BE2C (cell line): Measurements from ENCODE around the gene EPB41L1.

Experiments
- DNase-seq: peaks from one replicate; pipeline ENCODE4 v3.0.0-alpha.2; 2020
- H3K27me3 ChIP-seq: fragments of 250-450 bp; sonication (Bioruptor Pico); 2 replicates; pipeline ENCODE4 v1.5.1; 2020; ENCODE audit warnings: mild to moderate bottlenecking
- H3K36me3 ChIP-seq: fragments of 250-450 bp; sonication (Bioruptor Pico); 2 replicates; pipeline ENCODE4 v1.5.1; 2020; ENCODE audit warnings: mild to moderate bottlenecking
- H3K4me1 ChIP-seq: fragments of 250-450 bp; sonication (Bioruptor Pico); 2 replicates; pipeline ENCODE4 v1.5.1; 2020
- H3K4me3 ChIP-seq: 2 replicates; pipeline ENCODE4 v1.5.1; 2011; ENCODE audit warnings: low read depth, low read length
- H3K9me3 ChIP-seq: fragments of 250-450 bp; sonication (Bioruptor Pico); 2 replicates; pipeline ENCODE4 v1.5.1; 2020
- CTCF ChIP-seq: IDR thresholded peaks from 2 replicates; pipeline ENCODE4 v1.5.1; 2012; ENCODE audit warnings: mild to moderate bottlenecking, low read depth, low read length

EPB41L1 gene

GRCh38 chr20:36182604-36183154, 28.1 kb downstream of the EPB41L1 start:
- DNase-seq: no peak
- Histone ChIP-seq H3K4me1 (no peaks in the 10 kb centered on the region; the same call in 1 of the 2 replicates), H3K4me3 (no peak overlapping the region), H3K36me3 (peaks cover 11% of the 10 kb centered on the region), H3K27me3 (no peaks in the 10 kb centered on the region), H3K9me3 (no peaks in the 10 kb centered on the region)
- no peak for TF ChIP-seq CTCF

DNA sequence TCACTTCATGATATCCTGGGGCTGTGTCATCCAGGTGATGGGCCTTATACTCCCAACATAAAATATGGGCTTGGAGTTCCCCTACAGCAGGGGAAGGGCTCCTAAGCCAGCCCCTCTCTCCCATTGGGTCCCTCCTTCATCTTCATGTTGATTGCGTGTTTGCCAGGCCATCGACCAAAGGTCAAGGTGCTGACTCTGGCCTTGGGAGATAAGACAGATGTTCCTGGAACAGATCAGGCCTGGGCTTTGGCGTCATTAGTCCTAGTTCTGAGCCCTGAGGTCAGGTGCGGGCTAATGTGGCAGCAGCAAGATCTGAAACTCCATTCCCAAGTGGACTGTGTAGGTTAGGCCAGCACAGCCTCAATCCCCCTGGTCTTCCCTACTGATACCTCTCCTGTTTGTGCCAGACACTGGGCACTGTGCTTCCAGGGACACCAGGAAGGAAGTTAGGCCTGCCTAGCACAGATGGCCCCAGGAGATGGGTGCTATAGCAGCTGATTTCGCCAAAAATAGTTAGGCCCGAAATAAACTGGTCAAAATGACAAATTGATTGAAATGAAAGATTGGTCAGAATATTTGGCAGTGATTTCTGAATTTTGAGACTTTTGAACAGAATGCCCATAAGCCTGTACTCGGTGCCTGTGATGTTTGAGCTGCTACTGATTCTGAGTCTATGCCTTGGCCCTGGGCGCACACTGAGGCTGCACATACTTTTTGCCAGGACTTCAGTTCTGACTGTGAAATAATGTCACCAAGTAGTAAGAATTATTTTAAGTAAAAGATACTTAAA, 28.8 kb downstream of the EPB41L1 start:
- no peaks in the 10 kb centered on the region for H3K9me3 ChIP-seq
- no peaks in the 10 kb centered on the region; the same call in 1 of the 2 replicates for H3K4me1 ChIP-seq
- no peak for TF ChIP-seq CTCF
- H3K4me3 ChIP-seq: no peak overlapping the region
- no peak for DNase-seq
- peaks cover 11% of the 10 kb centered on the region for H3K36me3 ChIP-seq
- no peaks in the 10 kb centered on the region for H3K27me3 ChIP-seq

DNA sequence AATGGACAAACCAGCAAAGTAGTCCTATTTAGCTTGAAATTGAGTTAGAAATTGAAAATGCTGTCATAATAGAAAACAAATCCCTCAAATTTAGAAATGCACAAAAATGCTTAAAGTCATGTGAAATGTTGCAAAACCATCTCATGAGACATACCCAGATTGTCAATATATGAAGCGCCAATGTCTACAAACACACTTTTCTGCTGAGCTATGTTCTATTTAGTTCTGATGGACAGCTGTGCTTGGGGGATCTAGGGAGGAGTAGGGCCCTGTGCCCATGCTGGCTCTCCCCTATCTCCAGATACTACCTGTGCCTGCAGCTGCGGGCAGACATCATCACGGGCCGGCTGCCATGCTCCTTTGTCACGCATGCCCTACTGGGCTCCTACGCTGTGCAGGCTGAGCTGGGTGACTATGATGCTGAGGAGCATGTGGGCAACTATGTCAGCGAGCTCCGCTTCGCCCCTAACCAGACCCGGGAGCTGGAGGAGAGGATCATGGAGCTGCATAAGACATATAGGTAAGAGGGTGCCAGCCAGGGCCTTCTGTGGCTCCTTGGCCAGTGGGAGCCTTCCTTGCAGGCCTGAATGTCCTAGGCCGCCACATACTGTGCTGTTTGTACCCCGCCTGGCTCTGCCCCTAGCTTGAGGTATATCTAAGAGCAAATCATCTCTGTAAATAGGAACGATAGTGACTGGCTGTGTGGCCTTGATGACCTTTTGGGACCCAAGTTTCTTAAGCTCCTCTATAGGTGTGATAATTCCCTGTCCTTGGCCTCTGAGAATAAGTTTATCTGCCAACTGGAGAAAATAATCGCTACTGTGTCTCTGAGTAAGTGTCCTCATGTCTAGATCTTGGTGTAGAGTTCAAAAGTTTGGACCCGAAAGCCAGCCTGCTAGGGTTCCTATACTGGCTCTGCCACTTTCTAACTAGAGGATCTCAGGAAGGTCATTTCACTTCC, 30.6 kb downstream of the EPB41L1 start:
- no peak for TF ChIP-seq CTCF
- Histone ChIP-seq H3K4me3 (no peak overlapping the region), H3K27me3 (no peaks in the 10 kb centered on the region), H3K4me1 (no peaks in the 10 kb centered on the region), H3K9me3 (no peaks in the 10 kb centered on the region), H3K36me3 (peaks cover 16% of the 10 kb centered on the region)
- no peak for DNase-seq

DNA sequence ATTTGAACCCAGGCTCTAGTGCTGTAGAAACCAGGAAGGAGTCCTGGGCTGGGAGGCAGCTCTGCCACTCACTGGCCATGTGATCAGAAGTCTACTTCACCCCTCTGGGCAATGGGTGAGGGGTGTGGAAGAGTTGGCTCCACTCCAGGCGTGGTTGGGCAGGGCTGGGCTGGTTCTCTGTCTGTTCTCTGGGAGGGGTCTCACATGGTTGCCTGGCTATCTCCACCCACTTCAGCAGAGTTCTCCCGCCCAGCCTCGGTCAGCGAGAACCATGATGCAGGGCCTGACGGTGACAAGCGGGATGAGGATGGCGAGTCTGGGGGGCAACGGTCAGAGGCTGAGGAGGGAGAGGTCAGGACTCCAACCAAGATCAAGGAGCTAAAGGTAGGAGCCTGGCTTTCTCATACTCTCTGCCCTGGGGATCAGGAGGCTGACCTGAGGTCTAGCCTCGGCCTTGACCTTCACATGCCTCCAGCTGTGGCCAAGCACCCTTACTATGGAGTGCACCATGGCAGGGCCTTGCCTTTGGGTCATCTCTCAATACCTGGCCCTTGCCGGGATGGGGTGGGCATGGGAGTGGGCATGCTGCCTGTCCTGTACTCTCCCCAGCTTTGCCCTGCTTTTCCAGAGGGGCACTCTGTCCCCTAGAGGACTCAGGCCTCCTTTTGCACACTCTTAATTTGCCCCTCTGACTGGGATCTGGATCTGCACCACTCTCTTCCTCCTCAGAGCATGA, 39.6 kb downstream of the EPB41L1 start:
- Histone ChIP-seq H3K4me1 (peaks cover 8% of the 10 kb centered on the region), H3K9me3 (no peaks in the 10 kb centered on the region), H3K27me3 (no peaks in the 10 kb centered on the region), H3K36me3 (peaks cover 6% of the 10 kb centered on the region), H3K4me3 (no peak overlapping the region)
- DNase-seq: no peak
- TF ChIP-seq CTCF: no peak

DNA sequence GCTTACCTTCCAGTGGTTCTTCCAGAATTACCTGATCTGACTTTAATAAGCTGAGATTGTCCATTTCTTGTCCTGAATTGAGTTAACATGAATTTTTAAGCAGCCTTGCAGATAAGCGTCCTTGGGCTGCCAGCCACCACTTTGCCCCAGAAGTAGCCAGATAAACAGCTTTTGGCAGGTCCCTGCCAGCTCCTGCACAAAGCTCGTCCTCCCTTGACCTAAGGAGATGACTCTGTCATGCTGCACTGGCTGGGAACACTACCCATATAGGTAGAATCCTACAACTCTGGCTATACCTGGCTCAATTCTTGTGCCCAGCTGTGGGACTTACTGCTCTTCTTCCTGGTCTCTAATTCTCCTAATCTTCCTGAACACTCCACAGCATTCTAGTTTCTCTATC, 42.1 kb downstream of the EPB41L1 start:
- H3K36me3 ChIP-seq: no peaks in the 10 kb centered on the region; the same call in none of the 2 replicates
- TF ChIP-seq CTCF: no peak
- no peaks in the 10 kb centered on the region for H3K9me3 ChIP-seq
- H3K27me3 ChIP-seq: no peaks in the 10 kb centered on the region
- no peak for DNase-seq
- peaks cover 14% of the 10 kb centered on the region for H3K4me1 ChIP-seq
- no peak overlapping the region for H3K4me3 ChIP-seq
